DOHH2 (cell line): ENCODE measurements around the gene STARD13.

Experiments
- H3F3A ChIP-seq: fragments of 200-600 bp; sonication (generic), shearing (Covaris generic); 2 replicates; pipeline ENCODE4 v1.6.0; 2016; ENCODE audit warnings: antibody characterized with exemption, mild to moderate bottlenecking; ENCODE audit not compliant: control insufficient read depth, insufficient read depth
- H3K27ac ChIP-seq: fragments of 200-600 bp; sonication (generic); 2 replicates; pipeline ENCODE4 v1.5.1; 2014; ENCODE audit warnings: low read depth, mild to moderate bottlenecking, low read length, moderate library complexity
- H3K27me3 ChIP-seq: fragments of 200-600 bp; sonication (generic); 2 replicates; pipeline ENCODE4 v1.6.1; 2014; ENCODE audit warnings: mild to moderate bottlenecking, low read length, mixed read lengths; ENCODE audit not compliant: control insufficient read depth
- H3K36me3 ChIP-seq: fragments of 200-600 bp; sonication (generic); 2 replicates; pipeline ENCODE4 v1.6.1; 2014; ENCODE audit warnings: mild to moderate bottlenecking, low read length, moderate library complexity, mixed read lengths; ENCODE audit not compliant: control insufficient read depth
- H3K4me1 ChIP-seq: fragments of 200-600 bp; sonication (generic); 2 replicates; pipeline ENCODE4 v1.6.1; 2014; ENCODE audit warnings: mild to moderate bottlenecking, low read length, mixed read lengths; ENCODE audit not compliant: control insufficient read depth
- H3K4me2 ChIP-seq: fragments of 200-600 bp; sonication (generic); 2 replicates; pipeline ENCODE4 v1.6.0; 2014; ENCODE audit warnings: mild to moderate bottlenecking, low read length, moderate library complexity
- H3K4me3 ChIP-seq: fragments of 200-600 bp; sonication (generic); 2 replicates; pipeline ENCODE4 v1.5.1; 2014; ENCODE audit warnings: mild to moderate bottlenecking, low read length, mixed read lengths
- H3K79me2 ChIP-seq: fragments of 200-600 bp; sonication (generic); 2 replicates; pipeline ENCODE4 v1.6.1; 2014; ENCODE audit warnings: mild to moderate bottlenecking, low read length, mixed read lengths; ENCODE audit not compliant: control insufficient read depth
- H3K9me2 ChIP-seq: fragments of 200-600 bp; sonication (generic); replicated peaks from 2 replicates; pipeline ENCODE4 v1.6.1; 2014; ENCODE audit warnings: mild to moderate bottlenecking, low read length, mixed read lengths; ENCODE audit not compliant: control insufficient read depth
- H3K9me3 ChIP-seq: fragments of 200-600 bp; sonication (generic); 2 replicates; pipeline ENCODE4 v1.6.1; 2014; ENCODE audit warnings: antibody characterized with exemption, low read length, mixed read lengths; ENCODE audit not compliant: control insufficient read depth, insufficient read depth
- H4K20me1 ChIP-seq: fragments of 200-600 bp; sonication (generic); 2 replicates; pipeline ENCODE4 v1.6.0; 2014; ENCODE audit warnings: low read depth, mild to moderate bottlenecking, antibody characterized with exemption, low read length, moderate library complexity; ENCODE audit not compliant: control insufficient read depth, insufficient read depth
- CTCF ChIP-seq: fragments of 200-600 bp; sonication (generic); IDR thresholded peaks from one replicate; pipeline ENCODE4 v1.5.1; 2014; ENCODE audit warnings: antibody characterized with exemption, mild to moderate bottlenecking, low read depth, low read length; ENCODE audit not compliant: poor library complexity, severe bottlenecking
- EZH2phosphoT487 ChIP-seq: fragments of 200-600 bp; sonication (generic); IDR thresholded peaks from 2 replicates; pipeline ENCODE4 v1.6.1; 2017; ENCODE audit warnings: borderline replicate concordance, mild to moderate bottlenecking, antibody characterized with exemption, low read length, moderate library complexity, mixed read lengths

Gene STARD13

GRCh38 chr13:33116321-33117010, 169.1 kb downstream of the STARD13 start:
- H3K4me2 ChIP-seq = no peak overlapping the region
- H3F3A ChIP-seq = no peaks in the 10 kb centered on the region
- no peak overlapping the region for H3K27ac ChIP-seq
- H3K9me2 ChIP-seq = no peaks in the 10 kb centered on the region
- no peaks in the 10 kb centered on the region for H4K20me1 ChIP-seq
- no peaks in the 10 kb centered on the region for H3K36me3 ChIP-seq
- no peak overlapping the region for H3K4me3 ChIP-seq
- no peaks in the 10 kb centered on the region for H3K27me3 ChIP-seq
- TF ChIP-seq CTCF (no peak), EZH2phosphoT487 (no peak)
- H3K9me3 ChIP-seq = no peaks in the 10 kb centered on the region
- H3K79me2 ChIP-seq = no peaks in the 10 kb centered on the region
- H3K4me1 ChIP-seq = peaks cover 5% of the 10 kb centered on the region

GRCh38 chr13:33115274-33115673, 170.3 kb downstream of the STARD13 start:
- H3F3A ChIP-seq = no peaks in the 10 kb centered on the region
- TF ChIP-seq EZH2phosphoT487 = no peak
- TF ChIP-seq CTCF = no peak

GRCh38 chr13:33114146-33114545, 171.4 kb downstream of the STARD13 start:
- Histone ChIP-seq H3K79me2 (no peaks in the 10 kb centered on the region), H3K27ac (no peak overlapping the region), H4K20me1 (no peaks in the 10 kb centered on the region), H3K4me3 (no peak overlapping the region), H3K4me1 (peaks cover 29% of the 10 kb centered on the region), H3K9me2 (no peaks in the 10 kb centered on the region), H3K27me3 (no peaks in the 10 kb centered on the region), H3K4me2 (no peak overlapping the region), H3F3A (no peaks in the 10 kb centered on the region), H3K36me3 (no peaks in the 10 kb centered on the region), H3K9me3 (no peaks in the 10 kb centered on the region)
- no peak for TF ChIP-seq CTCF
- no peak for TF ChIP-seq EZH2phosphoT487

More at GRCh38 chr13:33115274-33115673, 170.3 kb downstream of the STARD13 start:
- no peaks in the 10 kb centered on the region for H3K9me2 ChIP-seq
- H3K4me1 ChIP-seq = peaks cover 17% of the 10 kb centered on the region
- H3K4me3 ChIP-seq = no peak overlapping the region
- H3K36me3 ChIP-seq = no peaks in the 10 kb centered on the region
- H3K4me2 ChIP-seq = no peak overlapping the region
- H3K27me3 ChIP-seq = no peaks in the 10 kb centered on the region
- no peaks in the 10 kb centered on the region for H4K20me1 ChIP-seq
- no peak overlapping the region for H3K27ac ChIP-seq
- H3K9me3 ChIP-seq = no peaks in the 10 kb centered on the region
- H3K79me2 ChIP-seq = no peaks in the 10 kb centered on the region
